ENCODE data around the gene SCAF1.

The SCAF1 gene

DNA sequence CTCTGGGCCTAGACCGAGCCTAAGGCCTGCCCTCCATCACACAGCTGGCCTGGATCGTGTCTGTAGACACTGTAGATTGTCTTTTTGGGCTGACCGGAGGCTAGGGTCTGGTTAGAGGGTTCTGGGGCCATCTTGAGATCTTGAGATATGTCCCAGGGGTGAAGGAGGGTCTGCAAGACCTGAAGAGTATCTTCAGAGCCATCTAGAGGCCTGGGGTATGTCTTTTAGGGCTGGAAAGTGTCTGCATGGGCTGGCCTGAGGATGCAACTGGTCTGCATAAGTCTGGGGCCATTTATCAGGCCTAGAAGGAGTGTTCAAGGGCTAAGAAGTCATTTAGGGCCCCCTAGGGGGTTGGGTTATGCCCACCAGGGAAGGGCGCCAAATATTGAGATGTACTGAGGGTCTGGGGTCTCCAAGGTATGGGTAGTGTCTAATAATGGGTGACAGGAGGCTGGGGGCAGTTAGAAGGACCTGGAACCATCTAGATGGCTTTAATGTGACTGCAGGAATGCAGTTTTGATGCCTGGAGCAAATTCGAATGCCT is 555 bp downstream of the SCAF1 start:
- no peak for DNase-seq

DNA sequence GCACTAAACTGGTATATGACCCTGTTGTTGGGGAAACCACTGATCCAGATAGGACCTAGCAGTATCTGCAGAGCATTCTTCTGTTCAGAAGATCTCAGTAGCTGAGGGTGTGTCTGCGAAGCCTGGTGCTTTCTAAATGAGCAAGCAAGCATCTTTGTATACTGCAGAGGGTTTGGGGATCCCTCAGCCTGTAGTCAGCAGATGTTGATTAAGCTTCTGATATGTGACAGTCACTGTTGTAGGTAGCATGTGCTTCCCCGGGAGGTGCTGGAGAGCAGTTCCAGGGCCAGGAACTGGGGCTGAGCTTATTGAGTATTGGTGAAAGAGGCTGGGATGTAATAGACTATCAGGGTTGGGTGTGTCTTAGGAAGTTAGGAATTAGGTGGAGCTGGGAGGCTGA is 1.5 kb downstream of the SCAF1 start:
- DNase-seq, result no peak

DNA sequence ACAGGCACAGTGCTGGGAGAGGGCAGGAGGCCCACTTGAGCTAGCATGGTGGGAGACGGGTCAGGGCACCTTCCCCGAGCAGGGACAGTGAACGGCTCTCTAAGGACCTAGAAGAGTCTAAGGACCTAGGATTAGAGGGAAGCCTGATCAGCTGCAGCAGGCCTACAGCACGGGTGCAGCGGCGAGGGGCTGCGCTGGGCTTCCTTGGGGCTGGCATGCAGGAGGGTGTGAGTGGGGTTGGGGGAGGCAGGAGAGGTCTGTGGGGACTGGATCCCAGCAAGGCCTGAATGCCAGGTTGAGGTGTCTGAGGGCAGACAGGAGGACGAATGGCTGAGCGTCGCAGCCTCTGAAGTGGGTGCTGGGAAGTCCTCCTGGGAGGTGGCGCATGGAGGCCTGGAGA is 3.6 kb downstream of the SCAF1 start:
- no peak for DNase-seq

DNA sequence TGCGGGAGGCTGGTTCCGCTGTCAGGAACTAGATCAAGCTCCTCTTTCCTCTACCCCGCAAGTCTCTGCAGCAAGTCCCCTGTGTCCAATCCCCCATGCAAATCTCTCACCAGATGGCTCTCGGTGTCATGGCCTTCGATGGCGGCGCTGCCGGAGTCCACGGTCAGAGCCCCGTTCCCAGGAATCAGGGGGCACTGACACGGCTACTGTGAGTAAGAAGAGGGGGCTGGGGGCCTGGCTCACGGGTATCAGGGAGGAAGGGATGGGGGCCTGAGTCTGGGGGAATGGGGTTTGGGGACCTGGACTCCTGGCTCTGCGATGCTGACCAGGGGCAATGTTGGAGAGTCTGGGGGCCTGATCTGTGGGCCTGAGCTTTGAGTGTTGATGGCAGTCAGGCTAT is 4.0 kb downstream of the SCAF1 start:
- DNase-seq, result no peak

DNA sequence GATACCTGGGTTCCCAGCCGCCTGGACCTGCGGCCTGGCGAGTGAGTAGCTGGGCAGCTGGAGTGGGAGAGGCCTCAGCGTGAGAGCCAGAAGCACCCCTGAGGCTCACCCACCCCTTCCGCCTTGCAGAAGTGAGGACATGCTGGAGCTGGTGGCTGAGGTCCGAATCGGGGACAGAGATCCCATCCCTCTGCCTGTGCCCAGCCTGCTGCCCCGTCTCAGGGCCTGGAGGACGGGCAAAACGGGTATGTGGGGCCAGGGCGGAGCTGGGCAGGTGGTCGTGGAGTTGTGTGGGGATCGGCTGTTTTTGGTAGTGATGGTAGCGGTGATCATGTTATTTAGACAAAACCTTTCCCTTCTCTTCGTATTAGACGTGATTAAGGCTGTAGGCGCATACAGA is 4.6 kb downstream of the SCAF1 start:
- DNase-seq, result no peak

DNA sequence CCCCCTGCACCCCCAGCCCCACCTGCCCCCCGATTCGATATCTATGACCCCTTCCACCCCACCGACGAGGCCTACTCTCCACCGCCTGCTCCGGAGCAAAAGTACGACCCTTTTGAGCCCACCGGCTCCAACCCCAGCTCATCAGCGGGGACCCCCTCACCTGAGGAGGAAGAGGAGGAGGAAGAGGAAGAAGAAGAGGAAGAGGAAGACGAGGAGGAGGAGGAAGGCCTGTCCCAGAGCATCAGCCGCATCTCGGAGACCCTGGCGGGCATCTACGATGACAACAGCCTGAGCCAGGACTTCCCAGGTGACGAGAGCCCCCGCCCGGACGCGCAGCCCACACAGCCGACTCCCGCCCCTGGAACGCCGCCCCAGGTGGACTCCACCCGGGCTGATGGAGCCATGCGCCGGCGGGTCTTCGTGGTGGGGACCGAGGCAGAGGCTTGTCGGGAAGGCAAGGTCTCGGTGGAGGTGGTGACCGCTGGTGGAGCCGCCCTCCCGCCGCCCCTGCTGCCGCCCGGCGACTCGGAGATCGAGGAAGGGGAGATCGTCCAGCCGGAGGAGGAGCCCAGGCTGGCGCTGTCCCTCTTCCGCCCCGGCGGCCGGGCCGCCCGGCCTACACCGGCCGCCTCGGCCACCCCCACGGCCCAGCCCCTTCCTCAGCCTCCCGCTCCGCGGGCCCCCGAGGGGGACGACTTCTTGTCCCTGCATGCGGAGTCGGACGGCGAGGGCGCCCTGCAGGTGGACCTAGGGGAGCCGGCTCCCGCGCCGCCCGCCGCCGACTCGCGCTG is 9.2 kb downstream of the SCAF1 start:
- no peak for DNase-seq

DNA sequence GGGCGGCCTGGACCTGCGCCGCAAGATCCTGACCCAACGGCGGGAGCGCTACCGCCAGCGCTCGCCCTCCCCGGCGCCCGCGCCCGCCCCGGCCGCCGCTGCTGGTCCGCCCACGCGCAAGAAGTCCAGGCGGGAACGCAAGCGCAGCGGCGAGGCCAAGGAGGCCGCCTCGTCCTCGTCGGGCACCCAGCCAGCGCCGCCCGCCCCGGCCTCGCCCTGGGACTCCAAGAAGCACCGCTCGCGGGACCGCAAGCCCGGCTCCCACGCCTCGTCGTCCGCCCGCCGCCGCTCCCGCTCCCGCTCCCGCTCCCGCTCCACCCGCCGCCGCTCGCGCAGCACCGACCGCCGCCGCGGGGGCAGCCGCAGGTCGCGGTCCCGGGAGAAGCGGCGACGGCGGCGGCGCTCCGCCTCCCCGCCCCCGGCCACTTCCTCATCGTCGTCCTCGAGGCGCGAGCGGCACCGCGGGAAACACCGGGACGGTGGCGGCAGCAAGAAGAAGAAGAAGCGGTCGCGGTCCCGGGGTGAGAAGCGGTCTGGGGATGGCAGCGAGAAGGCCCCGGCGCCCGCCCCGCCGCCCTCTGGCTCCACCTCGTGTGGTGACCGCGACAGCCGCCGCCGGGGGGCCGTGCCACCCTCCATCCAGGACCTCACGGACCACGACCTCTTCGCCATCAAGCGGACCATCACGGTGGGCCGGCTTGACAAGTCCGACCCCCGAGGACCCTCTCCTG is 10.0 kb downstream of the SCAF1 start:
- no peak for DNase-seq

DNA sequence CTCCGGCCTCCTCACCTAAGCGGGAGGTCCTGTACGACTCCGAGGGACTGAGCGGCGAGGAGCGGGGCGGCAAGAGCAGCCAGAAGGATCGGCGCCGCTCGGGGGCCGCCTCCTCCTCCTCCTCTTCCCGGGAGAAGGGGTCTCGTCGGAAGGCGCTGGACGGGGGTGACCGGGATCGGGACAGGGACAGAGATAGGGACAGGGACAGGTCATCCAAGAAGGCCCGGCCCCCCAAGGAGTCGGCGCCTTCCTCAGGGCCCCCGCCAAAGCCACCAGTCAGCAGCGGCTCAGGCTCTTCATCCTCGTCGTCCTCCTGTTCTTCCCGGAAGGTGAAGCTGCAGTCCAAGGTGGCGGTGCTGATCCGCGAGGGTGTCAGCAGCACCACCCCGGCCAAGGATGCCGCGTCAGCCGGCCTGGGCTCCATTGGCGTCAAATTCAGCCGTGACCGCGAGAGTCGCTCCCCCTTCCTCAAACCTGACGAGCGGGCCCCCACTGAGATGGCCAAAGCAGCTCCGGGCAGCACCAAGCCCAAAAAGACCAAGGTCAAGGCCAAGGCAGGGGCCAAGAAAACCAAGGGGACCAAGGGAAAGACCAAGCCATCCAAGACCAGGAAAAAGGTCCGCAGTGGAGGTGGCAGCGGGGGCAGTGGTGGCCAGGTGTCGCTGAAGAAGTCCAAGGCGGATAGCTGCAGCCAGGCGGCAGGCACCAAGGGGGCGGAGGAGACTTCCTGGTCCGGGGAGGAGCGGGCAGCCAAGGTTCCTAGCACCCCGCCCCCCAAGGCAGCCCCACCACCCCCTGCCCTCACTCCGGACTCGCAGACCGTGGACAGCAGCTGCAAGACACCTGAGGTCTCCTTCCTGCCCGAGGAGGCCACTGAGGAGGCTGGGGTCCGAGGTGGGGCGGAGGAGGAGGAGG is 10.8 kb downstream of the SCAF1 start:
- DNase-seq, result no peak

DNA sequence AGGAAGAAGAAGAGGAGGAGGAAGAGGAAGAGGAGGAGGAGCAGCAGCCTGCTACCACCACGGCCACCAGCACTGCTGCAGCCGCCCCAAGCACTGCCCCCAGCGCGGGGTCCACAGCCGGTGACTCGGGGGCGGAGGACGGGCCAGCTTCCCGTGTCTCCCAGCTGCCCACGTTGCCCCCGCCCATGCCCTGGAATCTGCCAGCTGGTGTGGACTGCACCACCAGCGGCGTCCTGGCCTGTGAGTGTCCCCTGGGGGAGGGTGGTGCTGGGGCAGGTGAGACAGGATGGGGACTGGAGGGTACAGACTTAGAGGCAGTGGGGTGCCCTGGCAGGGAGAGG is 11.4 kb downstream of the SCAF1 start:
- no peak for DNase-seq

DNA sequence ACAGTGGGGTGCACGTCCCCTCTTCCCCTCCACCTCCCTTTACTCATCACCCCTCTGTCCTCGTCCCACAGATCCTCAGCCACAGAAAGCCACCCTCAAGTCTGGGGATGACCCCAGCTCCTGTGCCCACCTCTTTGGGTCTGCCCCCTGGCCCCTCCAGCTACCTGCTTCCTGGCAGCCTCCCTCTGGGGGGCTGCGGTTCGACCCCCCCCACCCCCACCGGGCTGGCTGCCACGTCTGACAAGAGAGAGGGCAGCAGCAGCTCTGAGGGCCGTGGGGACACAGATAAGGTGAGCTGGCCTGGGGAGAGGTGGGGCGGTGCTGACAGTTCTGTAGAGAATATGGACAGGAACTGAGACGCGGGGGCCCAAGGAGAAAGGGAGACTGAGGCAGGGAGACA is 12.6 kb downstream of the SCAF1 start:
- no peak for DNase-seq

DNA sequence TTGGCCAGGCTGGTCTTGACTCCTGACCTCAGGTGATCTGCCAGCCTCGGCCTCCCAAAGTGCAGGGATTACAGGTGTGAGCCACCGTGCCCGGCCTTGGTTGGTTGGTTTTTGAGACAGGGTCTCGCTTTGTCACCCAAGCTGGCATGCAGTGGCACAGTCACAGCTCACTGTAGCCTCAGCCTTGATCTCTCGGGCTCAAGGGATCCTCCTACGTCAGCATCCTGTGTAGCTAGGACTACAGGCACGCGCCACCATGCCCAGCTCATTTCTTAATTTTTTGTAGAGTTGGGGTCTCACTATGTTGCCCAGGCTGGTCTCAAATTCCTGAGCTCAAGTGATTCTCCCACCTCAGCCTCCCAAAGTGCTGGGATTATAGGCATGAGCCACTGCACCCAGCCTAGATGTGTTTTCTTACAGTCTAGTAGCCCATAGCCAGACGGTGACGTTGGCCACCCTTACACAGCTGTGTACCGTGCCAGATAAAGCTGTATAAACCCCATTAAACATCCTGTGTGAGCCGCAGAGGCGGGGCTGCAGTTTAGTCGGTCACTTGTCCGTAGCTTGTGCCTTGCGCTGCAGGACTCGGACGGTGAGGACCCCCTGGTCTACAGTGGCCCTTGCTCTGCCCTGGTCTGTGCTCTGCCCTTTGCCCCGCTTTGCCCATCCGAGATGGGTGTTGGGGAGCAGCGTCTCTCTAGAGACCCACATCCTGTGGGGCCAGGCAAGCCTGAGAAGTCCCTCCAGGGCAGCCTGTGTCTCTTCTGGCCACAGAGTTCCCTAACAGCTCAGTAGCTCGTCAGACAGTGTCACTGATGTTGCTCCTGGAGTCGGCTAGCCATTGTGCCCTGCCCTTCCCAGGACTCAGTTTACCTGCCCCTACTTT is 13.8 kb downstream of the SCAF1 start:
- DNase-seq, result no peak

DNA sequence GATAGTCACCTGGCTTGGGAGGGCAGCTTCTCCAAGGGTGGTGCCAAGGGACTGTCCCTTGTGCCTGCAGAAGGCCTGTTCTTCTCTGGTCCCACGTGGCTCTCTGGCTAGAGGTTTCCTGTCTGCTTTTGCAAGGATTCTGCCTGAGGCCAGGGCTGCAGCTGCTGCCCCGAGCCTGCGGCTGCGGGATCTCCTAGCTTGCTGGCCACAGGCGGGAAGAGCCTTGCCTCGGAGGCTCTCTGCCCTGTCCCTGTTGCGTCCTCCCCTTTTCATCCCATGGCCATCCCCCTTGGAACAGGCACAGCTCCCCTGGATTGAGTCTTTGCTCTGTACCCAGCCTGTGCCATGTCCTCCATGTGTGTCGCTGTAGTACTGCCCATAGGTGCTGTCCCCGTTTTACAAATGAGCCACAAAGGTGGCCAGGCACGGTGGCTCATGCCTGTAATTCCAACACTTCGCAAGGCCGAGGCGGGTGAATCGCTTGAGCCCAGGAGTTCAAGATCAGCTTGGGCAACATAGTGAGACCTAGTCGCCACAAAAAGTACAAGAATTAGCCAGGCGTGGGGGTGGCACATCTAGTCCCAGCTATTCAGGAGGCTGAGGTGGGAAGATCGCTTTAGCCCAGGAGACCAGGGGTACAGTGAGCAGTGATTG is 14.6 kb downstream of the SCAF1 start:
- no peak for DNase-seq

DNA sequence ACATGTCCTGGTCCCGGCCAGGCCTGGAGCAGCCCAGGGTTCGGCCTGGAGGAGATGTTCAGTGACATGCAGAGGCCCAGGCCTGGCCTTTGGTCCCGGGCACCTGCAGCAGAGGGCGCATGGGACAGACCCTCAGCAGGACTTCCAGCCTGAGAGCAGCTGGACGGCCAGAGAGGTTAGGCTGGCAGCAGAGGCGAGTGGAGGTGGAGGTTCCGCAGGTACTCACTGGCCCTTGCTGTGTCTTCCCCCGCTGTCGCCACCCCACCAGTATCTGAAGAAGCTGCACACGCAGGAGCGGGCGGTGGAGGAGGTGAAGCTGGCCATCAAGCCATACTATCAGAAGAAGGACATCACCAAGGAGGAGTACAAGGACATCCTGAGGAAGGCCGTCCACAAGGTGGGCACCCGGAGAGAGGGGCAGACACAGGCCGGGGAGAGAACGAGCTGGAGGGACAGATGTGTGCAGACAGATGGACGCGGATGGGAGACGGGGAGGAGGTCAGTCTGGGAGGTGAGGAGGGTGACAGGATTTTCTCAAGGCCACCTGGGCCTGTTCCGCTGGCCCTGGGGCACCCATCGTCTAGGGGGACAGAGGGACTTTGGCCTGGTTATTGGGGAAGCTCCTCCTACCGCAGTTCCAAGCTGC is 15.6 kb downstream of the SCAF1 start:
- no peak for DNase-seq

DNA sequence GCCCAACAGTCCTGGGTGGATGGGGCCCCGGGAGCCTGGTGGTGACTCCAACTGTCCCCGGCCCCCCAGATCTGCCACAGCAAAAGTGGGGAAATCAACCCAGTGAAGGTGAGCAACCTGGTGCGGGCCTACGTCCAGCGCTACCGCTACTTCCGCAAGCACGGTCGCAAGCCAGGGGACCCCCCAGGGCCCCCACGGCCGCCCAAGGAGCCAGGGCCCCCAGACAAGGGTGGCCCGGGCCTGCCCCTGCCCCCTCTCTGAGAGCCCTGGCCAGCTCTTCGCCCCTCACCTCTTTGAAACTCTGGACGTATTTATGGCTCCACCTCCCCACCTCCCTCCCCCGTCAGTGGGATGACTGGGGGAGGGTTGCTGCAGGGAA is 16.1 kb downstream of the SCAF1 start:
- no peak for DNase-seq

DNA sequence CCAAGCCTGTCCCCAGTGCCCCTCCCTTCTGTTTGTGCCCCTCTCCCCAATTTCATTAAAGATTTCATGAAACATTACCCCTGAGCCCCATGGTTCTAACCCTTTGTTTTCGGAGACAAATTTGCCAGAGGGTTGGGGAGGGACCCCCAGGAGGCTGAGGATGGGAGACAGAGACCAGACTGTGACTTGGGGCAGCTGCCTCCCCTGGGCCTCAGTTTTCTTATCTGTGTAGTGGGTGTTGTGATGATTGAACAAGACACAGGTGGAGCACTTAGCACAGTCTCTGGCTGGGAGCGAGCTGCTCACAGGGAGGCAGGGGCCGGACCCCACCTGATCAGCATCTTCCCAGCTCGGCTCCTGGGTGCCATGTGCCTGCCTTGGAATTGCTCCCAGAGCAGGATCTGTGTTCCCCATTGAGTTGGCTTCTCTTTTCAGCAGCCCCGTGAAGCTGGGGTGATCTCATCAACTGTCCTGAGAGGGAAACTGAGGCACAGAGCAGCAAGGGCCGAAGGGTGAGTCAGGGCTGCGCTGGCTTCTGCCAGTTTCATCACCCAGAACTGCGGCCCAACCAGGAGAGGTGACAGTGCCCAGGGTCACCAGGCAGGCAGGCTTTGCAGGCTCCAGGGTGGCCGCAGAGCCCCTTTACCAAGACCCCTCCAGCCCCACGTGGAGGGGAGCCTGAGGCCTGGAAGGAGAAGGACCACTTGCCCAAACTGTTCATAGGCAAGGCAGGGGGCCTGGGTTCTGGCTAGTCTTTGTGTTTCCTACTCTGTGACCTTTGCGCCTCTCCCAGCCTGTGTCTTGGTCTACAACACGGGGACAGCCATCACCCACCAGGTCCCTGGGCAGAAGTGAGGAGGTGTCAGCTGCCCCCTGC is 16.8 kb downstream of the SCAF1 start:
- no peak for DNase-seq

DNA sequence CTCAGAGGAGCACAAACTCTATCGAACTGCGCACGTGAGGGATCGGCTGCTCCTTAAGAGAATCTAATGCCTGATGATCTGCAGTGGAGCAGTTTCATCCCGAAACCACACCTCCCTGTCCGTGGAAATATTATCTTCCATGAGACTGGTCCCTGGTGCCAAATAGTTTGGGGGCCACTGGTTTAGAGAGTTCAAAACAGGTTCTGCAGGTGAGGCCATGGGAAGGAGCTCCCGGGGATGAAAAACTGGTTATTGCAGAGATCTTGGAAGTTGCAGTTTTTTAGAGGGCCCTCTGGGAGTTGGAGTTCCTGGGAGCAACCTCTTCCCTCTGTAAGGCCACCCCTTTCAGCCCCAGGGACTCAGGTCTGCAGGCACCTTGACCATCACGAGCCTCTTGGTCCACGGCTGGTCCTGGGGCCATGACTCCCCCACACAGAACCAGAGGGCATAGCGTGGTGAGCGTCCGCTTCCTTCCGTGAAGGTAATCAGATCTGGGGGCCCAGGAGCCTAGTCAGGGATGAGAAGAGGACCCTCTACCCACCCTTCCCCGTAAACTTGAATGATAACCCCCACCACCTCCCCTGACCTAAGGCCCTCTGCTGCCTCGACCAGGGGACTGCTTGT is 18.4 kb downstream of the SCAF1 start:
- no peak for DNase-seq

DNA sequence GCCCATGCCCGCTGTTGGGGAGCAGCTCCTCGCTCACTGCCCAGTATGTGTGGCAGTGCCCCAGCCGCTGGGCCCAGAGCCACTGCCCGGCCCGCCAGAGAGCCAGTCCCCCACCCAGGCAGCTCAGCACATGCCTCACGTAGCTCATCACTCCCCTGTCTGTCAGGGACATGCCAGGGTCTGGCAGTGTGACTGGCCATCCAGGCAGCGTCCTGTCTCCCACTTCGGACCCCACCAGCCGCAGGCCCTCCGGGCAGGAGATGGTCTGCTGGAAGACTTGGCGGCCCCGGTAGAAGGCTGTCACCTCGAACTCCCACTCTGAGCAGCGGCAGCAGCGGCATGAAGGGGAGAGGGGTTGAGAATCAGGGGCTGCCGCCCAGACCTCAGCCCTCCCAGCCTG is 20.0 kb downstream of the SCAF1 start:
- no peak for DNase-seq

DNA sequence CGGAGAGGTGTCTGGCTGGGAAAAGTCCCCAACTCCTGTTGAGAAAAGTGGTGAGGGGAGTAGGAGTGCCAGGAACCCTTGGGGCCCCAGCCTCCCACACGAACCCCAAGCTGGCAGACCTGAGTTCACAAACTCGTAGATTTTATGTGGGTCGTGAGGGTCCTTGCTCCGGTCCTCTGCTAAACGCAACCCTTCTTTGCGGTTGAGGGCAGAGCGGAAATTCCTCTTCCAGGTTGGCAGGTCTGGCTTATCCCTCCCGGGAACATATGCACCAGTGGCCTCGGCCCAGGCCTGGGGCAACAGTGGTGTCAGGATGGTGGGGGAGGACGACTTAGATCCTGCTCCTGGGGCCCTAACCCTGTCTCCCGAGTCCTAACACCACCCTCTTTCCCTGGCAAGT is 21.2 kb downstream of the SCAF1 start:
- DNase-seq, result no peak
